B cell (primary cell): Measurements from ENCODE around the gene GPR35. TPM values are rescaled to one million over a fixed set of nuclear protein-coding genes. Genes with fewer than 3 reads are reported as not detected.

Experiments used
- ATAC-seq: fragments of 200-7000 bp; cut with Tn5 transposase; one replicate; pipeline ENCODE4 v1.10.0; 2021; ENCODE audit warnings: low read depth, mild to moderate bottlenecking, moderate number of reproducible peaks, moderate library complexity
- CTCF ChIA-PET: fragments of 350-600 bp; sonication (Branson Sonifier 250); formaldehyde crosslinking; loops from one replicate; lab custom pipeline; 2021; ENCODE audit warnings: antibody characterized with exemption, inconsistent platforms; lab: Charles Lee
- POLR2A ChIA-PET: fragments of 350-600 bp; sonication (Branson Sonifier 250); formaldehyde crosslinking; loops from one replicate; lab custom pipeline; 2021; ENCODE audit warnings: antibody characterized with exemption; lab: Charles Lee
- DNase-seq: peaks from one replicate; pipeline ENCODE4 v3.0.0; 2013
- H2AFZ ChIP-seq: 2 replicates; pipeline ENCODE4 v1.6.1; 2012; ENCODE audit warnings: mild to moderate bottlenecking, low read depth, low read length; ENCODE audit not compliant: insufficient read depth, poor library complexity, severe bottlenecking
- H3K27ac ChIP-seq, 2 donors: 1 replicate in 1 of 2; 2 replicates in 1 of 2; pipeline ENCODE4 v1.5.1; 2012 to 2013; ENCODE audit warnings: low read length in 2 of 2, mild to moderate bottlenecking in 2 of 2, moderate library complexity in 1 of 2
- H3K27me3 ChIP-seq, 4 experiments: fragments of 200-600 bp in 1 of 4; sonication (generic) in 1 of 4; replicated peaks in 1 of 4; 1 replicate in 2 of 4; 2 replicates in 2 of 4; pipeline versions ENCODE4 v1.6.1 to v1.7.0; 2013 to 2016; ENCODE audit warnings: low read length in 3 of 4, mild to moderate bottlenecking in 2 of 4, mixed read lengths in 1 of 4, moderate library complexity in 1 of 4; ENCODE audit not compliant: insufficient read depth in 4 of 4, control insufficient read depth in 3 of 4; ENCODE audit errors: control extremely low read depth in 1 of 4
- H3K36me3 ChIP-seq, 2 experiments: replicated peaks in 1 of 2; 1 replicate in 1 of 2; 2 replicates in 1 of 2; pipeline versions ENCODE4 v1.6.1 to v1.7.1; 2013; ENCODE audit warnings: low read length in 1 of 2; ENCODE audit not compliant: insufficient read depth in 2 of 2, control insufficient read depth in 1 of 2; ENCODE audit errors: control extremely low read depth in 1 of 2, extremely low read depth in 1 of 2
- H3K4me1 ChIP-seq, 2 donors: fragments of 200-600 bp in 1 of 2; sonication (generic) in 1 of 2; 1 replicate in 1 of 2; 2 replicates in 1 of 2; pipeline versions ENCODE4 v1.5.1 to v1.6.1; 2013 to 2017; ENCODE audit warnings: low read length in 2 of 2; ENCODE audit not compliant: control insufficient read depth in 2 of 2, insufficient read depth in 2 of 2
- H3K4me2 ChIP-seq: replicated peaks from 2 replicates; pipeline ENCODE3; 2012; ENCODE audit warnings: mild to moderate bottlenecking, low read depth, low read length; ENCODE audit not compliant: poor library complexity, severe bottlenecking
- H3K4me3 ChIP-seq, 5 experiments: fragments of 200-600 bp in 1 of 5; sonication (generic) in 1 of 5; 1 replicate in 3 of 5; 2 replicates in 2 of 5; pipeline versions ENCODE4 v1.5.1 to v1.7.0; 2011 to 2016; ENCODE audit warnings: low read length in 4 of 5, mild to moderate bottlenecking in 4 of 5, low read depth in 2 of 5, control low read depth in 1 of 5, moderate library complexity in 1 of 5; ENCODE audit not compliant: insufficient read depth in 1 of 5; ENCODE audit errors: control extremely low read depth in 1 of 5, extremely low read depth in 1 of 5
- H3K79me2 ChIP-seq: fragments of 200-600 bp; sonication (generic); one replicate; pipeline ENCODE4 v1.6.0; 2016; ENCODE audit warnings: low read length; ENCODE audit not compliant: control insufficient read depth, insufficient read depth
- H3K9ac ChIP-seq: fragments of 200-600 bp; sonication (generic); 2 replicates; pipeline ENCODE4 v1.6.1; 2017; ENCODE audit warnings: mild to moderate bottlenecking, low read length, moderate library complexity
- H3K9me3 ChIP-seq, 3 donors: one replicate each; pipeline versions ENCODE4 v1.6.1 to v1.7.1; 2013; ENCODE audit warnings: low read length in 2 of 3; ENCODE audit not compliant: control insufficient read depth in 2 of 3, insufficient read depth in 1 of 3; ENCODE audit errors: control extremely low read depth in 1 of 3
- H4K20me1 ChIP-seq: 2 replicates; pipeline ENCODE4 v1.6.0; 2012; ENCODE audit warnings: mild to moderate bottlenecking, low read length; ENCODE audit not compliant: insufficient read depth, control insufficient read depth, poor library complexity, severe bottlenecking
- H3K27ac Mint-ChIP-seq: one replicate; pipeline ENCODE4 v1.8.0; 2021; ENCODE audit warnings: mixed read lengths
- H3K27me3 Mint-ChIP-seq: one replicate; pipeline ENCODE4 v1.8.0; 2021; ENCODE audit warnings: mixed read lengths
- H3K4me1 Mint-ChIP-seq: one replicate; pipeline ENCODE4 v1.8.0; 2021; ENCODE audit warnings: mixed read lengths
- H3K4me3 Mint-ChIP-seq: one replicate; pipeline ENCODE4 v1.8.0; 2021; ENCODE audit warnings: mixed read lengths
- H3K9me3 Mint-ChIP-seq: one replicate; pipeline ENCODE4 v1.8.0; 2022; ENCODE audit warnings: mixed read lengths; ENCODE audit not compliant: insufficient read depth
- EZH2 ChIP-seq: IDR thresholded peaks from 2 replicates; pipeline ENCODE4 v1.6.1; 2012; ENCODE audit warnings: borderline replicate concordance, low read depth, mild to moderate bottlenecking, moderate library complexity, low read length; ENCODE audit not compliant: insufficient read depth, poor library complexity, severe bottlenecking
- WGBS: methylation state at CpG from one replicate; pipeline ENCODE4 v1.1.5; 2013; ENCODE audit warnings: missing lambda C conversion rate; ENCODE audit not compliant: insufficient coverage; 5-methylcytosine and 5-hydroxymethylcytosine counted together
- intact Hi-C: fragments of 100-400 bp; cut with micrococcal nuclease; formaldehyde crosslinking; loops from one replicate; pipeline ENCODE4 v1.10.0; 2022
- polyA plus RNA-seq: library from polyadenylated mRNA; depleted of rRNA; stranded (reverse); fragments of >200 nt; gene quantifications from 2 replicates; pipeline ENCODE4 v1.2.3, GENCODE V29; 2012
- total RNA-seq, 2 donors: library from RNA; stranded (reverse); fragments of 120-200 nt in 1 of 2; gene quantifications; 1 replicate in 1 of 2; 2 replicates in 1 of 2; pipeline versions ENCODE4 v1.2.3 to v1.2.4, GENCODE V29; 2013 to 2022
- TF ChIP-seq, protein P1 (sequence below): fragments of 200-600 bp; IDR thresholded peaks from one replicate; pipeline ENCODE4 v1.8.0; 2022; ENCODE audit warnings: antibody characterized with exemption, mild to moderate bottlenecking

Gene GPR35
- total and polyA plus RNA-seq, 2 donors (not counting 1 experiment from before 2014, with no cell fraction given), result 1.8 to 9.6 TPM

GRCh38 chr2:240649331-240649730, 24.1 kb downstream of the GPR35 start:
- DNase-seq (no peak), ATAC-seq (no peak)
- peaks cover 0 to 39% (median 5%) of the 10 kb centered on the region in 4 experiments for H3K27me3 ChIP-seq
- no peak overlapping the region for H3K4me3 ChIP-seq
- TF ChIP-seq EZH2, result no peak
- TF ChIP-seq, protein P1, sequence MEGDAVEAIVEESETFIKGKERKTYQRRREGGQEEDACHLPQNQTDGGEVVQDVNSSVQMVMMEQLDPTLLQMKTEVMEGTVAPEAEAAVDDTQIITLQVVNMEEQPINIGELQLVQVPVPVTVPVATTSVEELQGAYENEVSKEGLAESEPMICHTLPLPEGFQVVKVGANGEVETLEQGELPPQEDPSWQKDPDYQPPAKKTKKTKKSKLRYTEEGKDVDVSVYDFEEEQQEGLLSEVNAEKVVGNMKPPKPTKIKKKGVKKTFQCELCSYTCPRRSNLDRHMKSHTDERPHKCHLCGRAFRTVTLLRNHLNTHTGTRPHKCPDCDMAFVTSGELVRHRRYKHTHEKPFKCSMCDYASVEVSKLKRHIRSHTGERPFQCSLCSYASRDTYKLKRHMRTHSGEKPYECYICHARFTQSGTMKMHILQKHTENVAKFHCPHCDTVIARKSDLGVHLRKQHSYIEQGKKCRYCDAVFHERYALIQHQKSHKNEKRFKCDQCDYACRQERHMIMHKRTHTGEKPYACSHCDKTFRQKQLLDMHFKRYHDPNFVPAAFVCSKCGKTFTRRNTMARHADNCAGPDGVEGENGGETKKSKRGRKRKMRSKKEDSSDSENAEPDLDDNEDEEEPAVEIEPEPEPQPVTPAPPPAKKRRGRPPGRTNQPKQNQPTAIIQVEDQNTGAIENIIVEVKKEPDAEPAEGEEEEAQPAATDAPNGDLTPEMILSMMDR, result no peak
- H2AFZ ChIP-seq, result no peak overlapping the region
- no peaks in the 10 kb centered on the region for H3K4me1 Mint-ChIP-seq
- H3K27ac ChIP-seq, result no peak overlapping the region
- H3K27ac Mint-ChIP-seq, result no peak overlapping the region
- no peak overlapping the region for H3K9ac ChIP-seq
- H3K27me3 Mint-ChIP-seq, result peaks cover 40% of the 10 kb centered on the region
- ChIA-PET CTCF (no interaction called here), POLR2A (no interaction called here)
- no peaks in the 10 kb centered on the region for H3K79me2 ChIP-seq
- no peaks in the 10 kb centered on the region for H3K36me3 ChIP-seq
- intact Hi-C loops, result no loop called here
- no peak overlapping the region for H3K4me2 ChIP-seq
- no peak overlapping the region for H3K4me3 Mint-ChIP-seq
- peaks cover 0 to 11% (median 0%) of the 10 kb centered on the region in 3 donors for H3K9me3 ChIP-seq
- no peaks in the 10 kb centered on the region for H3K4me1 ChIP-seq
- H3K9me3 Mint-ChIP-seq, result no peaks in the 10 kb centered on the region
- WGBS, result 69% methylated on average over 4 of the region's 7 CpGs
- no peaks in the 10 kb centered on the region for H4K20me1 ChIP-seq

DNA sequence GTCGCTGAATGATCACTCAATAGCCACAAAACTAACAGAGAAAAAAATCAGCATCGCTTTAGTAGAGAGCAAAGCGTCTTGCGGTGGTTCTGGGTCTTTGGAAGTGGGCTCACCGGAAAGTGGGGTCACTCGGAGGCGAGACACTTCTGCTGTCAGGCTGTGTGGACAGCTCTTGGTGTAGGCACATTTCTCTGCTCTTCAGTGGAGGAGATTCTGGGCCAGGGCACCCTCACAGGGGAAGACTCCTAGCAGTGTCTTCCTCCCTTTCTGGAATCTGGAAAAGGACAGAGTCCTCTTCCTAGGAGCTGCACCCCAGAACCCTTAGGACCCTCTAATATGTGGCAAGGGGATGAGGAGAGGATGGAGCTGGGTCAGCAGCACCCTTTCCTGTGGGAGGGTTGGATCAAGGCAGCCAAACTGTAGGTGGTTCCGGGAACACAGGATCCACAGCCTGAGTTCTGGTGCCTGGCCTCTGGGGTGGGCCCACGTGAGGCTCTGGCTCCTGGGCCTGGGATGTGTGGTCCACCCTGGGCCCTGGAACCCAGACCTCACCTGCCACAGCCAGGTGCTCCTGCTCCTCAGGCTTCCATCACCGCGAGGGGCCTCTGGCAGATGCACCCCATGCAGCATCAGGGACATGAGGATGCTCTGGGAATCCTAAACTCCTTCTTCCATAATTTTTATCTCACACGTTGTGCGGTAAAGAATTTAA, 25.1 kb downstream of the GPR35 start:
- Histone ChIP-seq H3K9ac (no peak overlapping the region), H3K4me2 (no peak overlapping the region), H3K4me3 (no peak overlapping the region), H3K9me3 (peaks cover 0 to 11% (median 0%) of the 10 kb centered on the region in 3 donors), H4K20me1 (no peaks in the 10 kb centered on the region), H3K4me1 (no peaks in the 10 kb centered on the region), H2AFZ (no peak overlapping the region), H3K27me3 (peaks cover 0 to 34% (median 5%) of the 10 kb centered on the region in 4 experiments), H3K36me3 (no peaks in the 10 kb centered on the region), H3K79me2 (no peaks in the 10 kb centered on the region), H3K27ac (no peak overlapping the region)
- intact Hi-C loops, result no loop called here
- WGBS, result 96% methylated on average over 11 of the region's 13 CpGs
- Mint-ChIP-seq H3K4me1 (peaks cover 3% of the 10 kb centered on the region), H3K9me3 (no peaks in the 10 kb centered on the region), H3K27ac (no peak overlapping the region), H3K4me3 (no peak overlapping the region), H3K27me3 (peaks cover 50% of the 10 kb centered on the region)
- CTCF ChIA-PET, result no interaction called here
- DNase-seq (no peak), ATAC-seq (no peak)
- TF ChIP-seq EZH2, result no peak
- TF ChIP-seq, protein P1, result no peak
- POLR2A ChIA-PET, result no interaction called here
